Stromal cell of bone marrow (primary cell): Measurements from ENCODE around the gene NFKB2.

Source experiments
- DNase-seq: peaks from one replicate; pipeline ENCODE4 v3.0.0-alpha.2; 2012; ENCODE audit warnings: low read depth

NFKB2 gene

GRCh38 chr10:102422545-102423129 is 27.1 kb downstream of the NFKB2 start:
- peak; percentile 43 for DNase-seq

DNA sequence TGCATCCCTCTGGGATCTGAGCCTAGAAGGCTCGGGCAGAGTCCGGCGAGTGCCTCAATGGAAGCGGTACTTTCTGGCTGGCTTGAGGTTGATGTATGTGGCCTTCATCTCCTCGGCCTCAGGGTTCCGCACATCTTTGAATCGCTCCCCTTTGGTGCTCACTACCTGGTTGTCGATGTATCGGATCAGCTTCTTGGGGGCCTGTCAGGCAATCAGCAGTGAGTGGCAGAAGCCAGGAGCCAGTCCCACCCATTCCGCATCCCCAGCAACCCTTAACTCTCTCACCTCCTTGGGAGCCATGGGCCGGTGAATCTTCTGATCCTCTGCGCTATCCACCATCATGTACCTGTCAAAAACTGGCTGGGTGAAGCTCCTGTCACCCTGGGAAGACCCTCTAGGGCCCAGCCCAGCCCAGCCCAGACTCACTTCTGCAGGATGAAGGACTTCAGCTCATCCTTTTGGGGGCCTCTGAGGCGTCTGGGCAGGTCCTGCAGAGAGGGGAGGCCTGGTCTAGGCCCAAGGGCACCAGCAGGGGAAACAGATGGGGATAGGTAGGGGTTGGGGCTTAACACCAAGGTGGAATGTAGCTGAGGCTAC is 28.0 kb downstream of the NFKB2 start:
- no peak for DNase-seq

GRCh38 chr10:102424145-102424544 is 28.6 kb downstream of the NFKB2 start:
- no peak for DNase-seq

DNA sequence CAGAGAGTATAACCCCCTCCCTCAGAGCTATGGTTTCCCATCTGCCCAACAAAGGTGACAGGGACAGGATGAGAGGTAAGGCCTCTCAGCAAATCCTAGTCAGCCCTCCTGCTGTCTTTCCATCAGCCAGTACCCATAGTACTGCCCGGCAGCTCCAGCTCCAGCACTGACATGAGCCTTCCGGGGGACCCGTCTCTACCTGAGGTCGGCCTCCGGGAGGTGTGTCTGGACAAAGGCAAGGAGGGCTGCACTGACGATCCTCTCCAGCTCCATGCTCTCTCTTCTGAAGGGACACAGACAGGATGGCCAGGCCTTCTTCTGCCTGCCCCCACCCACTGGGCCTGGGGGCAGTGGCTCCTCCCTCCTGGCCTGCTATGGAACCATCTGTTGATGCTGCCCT is 29.4 kb downstream of the NFKB2 start:
- no peak for DNase-seq

DNA sequence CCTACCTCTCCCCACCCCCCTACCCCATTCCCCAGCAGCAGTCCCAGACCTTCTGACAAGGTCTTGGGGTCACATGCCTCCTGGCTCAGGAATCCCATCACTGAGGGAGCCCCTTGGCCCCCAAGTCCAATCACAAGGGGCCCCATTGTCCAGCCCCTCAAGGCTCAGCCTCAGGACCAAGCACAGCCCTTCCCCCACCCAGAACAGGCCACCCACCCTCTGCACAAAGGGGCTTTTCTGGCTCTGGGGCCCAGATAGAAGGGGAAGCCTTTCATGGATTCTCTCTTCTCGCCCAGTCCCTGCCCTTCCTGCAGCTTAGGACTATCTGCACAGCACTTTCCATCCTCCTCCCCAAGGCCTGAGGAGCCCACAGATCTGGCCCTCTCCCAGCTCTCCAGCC is 29.9 kb downstream of the NFKB2 start:
- DNase-seq = no peak

- no peak for DNase-seq
These were observed 31.3 kb downstream of the NFKB2 start for GRCh38 chr10:102426803-102427287.

GRCh38 chr10:102429468-102429867 is 34.0 kb downstream of the NFKB2 start:
- no peak for DNase-seq

- DNase-seq = no peak
These were observed 36.1 kb downstream of the NFKB2 start for GRCh38 chr10:102431452-102432124.

- peak; percentile 95 for DNase-seq
These were observed 36.9 kb downstream of the NFKB2 start, which contains the start of gene CUEDC2 for GRCh38 chr10:102432162-102432950. CUEDC2 (minus strand) TSS chr10:102432574; CDS start chr10:102425188, 7,386 bp downstream.

- no peak for DNase-seq
These were observed 38.1 kb downstream of the NFKB2 start for GRCh38 chr10:102433619-102434046.

GRCh38 chr10:102434394-102435132 is 39.1 kb downstream of the NFKB2 start:
- no peak for DNase-seq

DNA sequence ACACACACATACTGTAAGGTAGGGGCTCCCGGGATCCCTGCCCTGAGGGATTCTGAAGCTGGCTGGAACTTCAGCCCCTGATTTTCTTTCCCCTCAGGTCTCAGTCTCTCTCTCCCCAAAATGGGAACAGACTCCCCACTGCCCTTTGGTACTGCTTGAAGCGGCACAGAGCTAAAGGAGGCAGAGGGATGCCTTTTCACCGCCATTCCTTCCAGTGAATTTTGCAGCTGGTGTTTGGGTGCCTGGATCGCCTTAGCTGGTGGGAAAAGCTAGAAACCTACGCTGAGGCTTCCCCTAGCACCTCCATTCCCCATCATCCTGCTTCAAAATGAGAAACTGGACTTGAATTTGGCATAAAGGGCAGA is 39.6 kb downstream of the NFKB2 start:
- no peak for DNase-seq

- no peak for DNase-seq
These were observed 40.2 kb downstream of the NFKB2 start for GRCh38 chr10:102435529-102436233.

GRCh38 chr10:102436312-102436711 is 40.8 kb downstream of the NFKB2 start:
- no peak for DNase-seq

DNA sequence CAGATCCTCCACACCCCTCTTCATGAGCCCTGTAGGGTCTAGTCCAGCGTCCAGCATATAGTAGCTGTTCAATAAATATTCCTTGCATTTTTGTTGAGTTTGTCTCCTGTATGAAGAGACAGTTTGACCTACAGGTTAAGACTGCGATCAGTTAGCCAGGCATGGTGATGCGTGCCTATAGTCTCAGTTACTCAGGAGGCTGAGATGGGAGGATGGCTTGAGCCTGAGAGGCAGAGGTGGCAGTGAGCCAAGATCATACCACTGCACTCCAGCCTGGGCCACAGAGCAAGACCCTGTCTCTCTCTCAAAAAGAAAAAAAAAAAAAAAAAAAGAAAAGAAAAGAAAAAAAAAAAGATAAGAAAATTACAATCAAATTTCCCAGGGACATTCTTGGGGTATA is 42.0 kb downstream of the NFKB2 start:
- no peak for DNase-seq

DNA sequence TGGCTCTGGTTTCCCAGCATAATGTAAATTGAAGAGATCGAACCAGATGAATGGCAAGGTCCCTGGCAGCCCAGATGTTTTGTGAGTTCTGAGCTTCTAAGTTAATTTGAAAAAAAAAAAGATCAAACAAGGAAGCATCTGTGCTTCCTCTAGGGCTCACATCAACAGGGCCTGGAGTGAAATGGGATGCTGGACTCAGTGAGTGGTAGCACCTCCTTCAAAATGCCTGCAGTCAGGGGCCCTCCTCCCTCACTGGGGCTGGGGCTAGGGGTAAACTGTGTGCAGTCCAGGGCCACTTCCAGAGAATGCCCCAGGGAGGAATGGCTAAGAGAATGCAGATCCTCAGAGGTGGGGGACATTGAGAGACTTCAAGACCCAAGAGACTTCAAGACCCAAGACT is 42.9 kb downstream of the NFKB2 start:
- DNase-seq = no peak

DNA sequence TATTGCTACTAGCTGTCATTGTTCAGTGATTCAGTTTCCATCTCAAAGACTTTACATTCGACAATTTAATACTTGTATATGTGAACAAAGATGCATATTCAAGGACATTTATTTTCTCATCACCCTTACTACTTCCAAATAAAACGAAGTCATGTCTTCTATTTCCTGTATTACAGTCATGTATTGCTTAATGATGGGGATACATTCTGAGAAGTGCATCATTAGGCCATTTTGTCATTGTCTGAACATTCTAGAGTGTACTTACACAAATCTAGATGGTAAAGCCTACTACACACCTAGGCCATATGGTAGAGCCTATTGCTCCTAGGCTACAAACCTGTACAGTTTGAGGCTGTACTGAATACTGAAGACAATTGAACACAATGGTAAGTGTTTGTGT is 49.3 kb downstream of the NFKB2 start:
- DNase-seq = no peak

- no peak for DNase-seq
These were observed 54.0 kb downstream of the NFKB2 start for GRCh38 chr10:102449321-102450123.

- DNase-seq = no peak
These were observed 54.5 kb downstream of the NFKB2 start for GRCh38 chr10:102450124-102450373.

DNA sequence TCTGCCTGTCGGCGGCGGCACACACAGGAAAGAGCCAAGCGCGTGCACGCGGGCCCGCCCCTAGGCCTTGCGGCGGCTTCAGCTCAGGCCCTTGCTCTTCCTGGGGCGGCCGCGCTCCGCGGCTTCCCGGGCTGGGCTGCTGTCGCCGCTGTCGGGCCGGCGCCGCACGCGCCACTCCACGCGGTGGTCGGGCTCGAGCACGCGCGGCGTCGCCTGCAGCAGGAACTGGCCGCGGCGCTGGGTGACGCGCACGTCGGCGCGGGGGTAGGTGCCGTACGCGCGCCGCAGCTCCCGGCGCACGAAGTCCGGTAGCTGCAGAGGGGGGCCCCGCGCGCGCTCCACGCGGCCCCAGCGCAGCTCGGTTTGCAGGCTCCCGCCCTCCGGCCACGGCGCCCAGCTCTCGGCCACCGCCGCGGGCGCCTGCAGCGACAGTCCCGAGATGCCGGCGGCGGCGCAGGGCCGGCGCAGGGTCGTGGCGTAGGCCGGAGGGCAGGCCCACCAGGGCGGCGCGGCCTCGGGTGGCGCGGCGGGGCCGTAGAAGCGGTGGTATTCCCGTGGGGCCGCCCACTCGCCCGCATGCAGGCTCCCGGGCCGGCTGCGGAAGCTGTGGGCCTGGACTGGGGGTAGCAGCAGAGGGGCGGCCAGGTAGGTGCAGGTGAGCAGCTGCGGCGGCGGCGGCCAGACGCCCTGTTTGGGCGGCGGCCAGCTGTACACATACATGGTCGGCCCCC is 55.0 kb downstream of the NFKB2 start:
- no peak for DNase-seq
